ENCODE results near the gene SARS1.
A peak's percentile ranks its signal among the peaks of the same experiment; 100 is the strongest.

SARS1 gene

GRCh38 chr1:109238382-109238781, 24.7 kb downstream of the SARS1 start:
- TF ChIP-seq CTCF (IDR thresholded peaks at IDR 0.05; ENCODE audit: extremely low read depth, insufficient read depth, missing control alignments) = no peak
- in situ Hi-C loops (cut with MboI; ENCODE audit: low pct_unique_long_range_greater_than_20kb, low sequenced_read_pairs, unreplicated experiment) = no loop called here
- no peak for DNase-seq (ENCODE audit: low spot score)

GRCh38 chr1:109239047-109239408, 25.3 kb downstream of the SARS1 start:
- in situ Hi-C loops (cut with MboI; ENCODE audit: low pct_unique_long_range_greater_than_20kb, low sequenced_read_pairs, unreplicated experiment) = no loop called here
- no peak for DNase-seq (ENCODE audit: low spot score)

GRCh38 chr1:109239409-109240068, 25.8 kb downstream of the SARS1 start:
- in situ Hi-C loops (cut with MboI; ENCODE audit: low pct_unique_long_range_greater_than_20kb, low sequenced_read_pairs, unreplicated experiment) = no loop called here
- peak; percentile 59 for DNase-seq (ENCODE audit: low spot score)
- TF ChIP-seq CTCF (IDR thresholded peaks at IDR 0.05; ENCODE audit: extremely low read depth, insufficient read depth, missing control alignments) = peak; percentile 67

More at GRCh38 chr1:109239047-109239408, 25.3 kb downstream of the SARS1 start:
- no peak for TF ChIP-seq CTCF (IDR thresholded peaks at IDR 0.05; ENCODE audit: extremely low read depth, insufficient read depth, missing control alignments)

GRCh38 chr1:109240158-109241152, 26.7 kb downstream of the SARS1 start:
- DNase-seq (ENCODE audit: low spot score) = no peak
- in situ Hi-C loops (cut with MboI; ENCODE audit: low pct_unique_long_range_greater_than_20kb, low sequenced_read_pairs, unreplicated experiment) = no loop called here

GRCh38 chr1:109241344-109241743, 27.6 kb downstream of the SARS1 start:
- DNase-seq (ENCODE audit: low spot score) = no peak
- in situ Hi-C loops (cut with MboI; ENCODE audit: low pct_unique_long_range_greater_than_20kb, low sequenced_read_pairs, unreplicated experiment) = no loop called here
- no peak for TF ChIP-seq CTCF (IDR thresholded peaks at IDR 0.05; ENCODE audit: extremely low read depth, insufficient read depth, missing control alignments)

More at GRCh38 chr1:109240158-109241152, 26.7 kb downstream of the SARS1 start:
- no peak for TF ChIP-seq CTCF (IDR thresholded peaks at IDR 0.05; ENCODE audit: extremely low read depth, insufficient read depth, missing control alignments)

GRCh38 chr1:109241841-109242345, 28.2 kb downstream of the SARS1 start:
- DNase-seq (ENCODE audit: low spot score) = no peak
- in situ Hi-C loops (cut with MboI; ENCODE audit: low pct_unique_long_range_greater_than_20kb, low sequenced_read_pairs, unreplicated experiment) = no loop called here
- no peak for TF ChIP-seq CTCF (IDR thresholded peaks at IDR 0.05; ENCODE audit: extremely low read depth, insufficient read depth, missing control alignments)
